HS-27A (cell line): Measurements from ENCODE around the gene SOAT2.
"Not testable (repeated sequence)": the region's sequence is repeated elsewhere in the genome, so short reads cannot be mapped to it uniquely, and the experiment has no call there.

Experiments
- DNase-seq: peaks from one replicate; pipeline ENCODE4 v3.0.0-alpha.2; 2012; ENCODE audit warnings: low read depth, missing footprints

Gene SOAT2

GRCh38 chr12:53101931-53102781 is 1.1 kb upstream of the SOAT2 start:
- DNase-seq = no peak

DNA sequence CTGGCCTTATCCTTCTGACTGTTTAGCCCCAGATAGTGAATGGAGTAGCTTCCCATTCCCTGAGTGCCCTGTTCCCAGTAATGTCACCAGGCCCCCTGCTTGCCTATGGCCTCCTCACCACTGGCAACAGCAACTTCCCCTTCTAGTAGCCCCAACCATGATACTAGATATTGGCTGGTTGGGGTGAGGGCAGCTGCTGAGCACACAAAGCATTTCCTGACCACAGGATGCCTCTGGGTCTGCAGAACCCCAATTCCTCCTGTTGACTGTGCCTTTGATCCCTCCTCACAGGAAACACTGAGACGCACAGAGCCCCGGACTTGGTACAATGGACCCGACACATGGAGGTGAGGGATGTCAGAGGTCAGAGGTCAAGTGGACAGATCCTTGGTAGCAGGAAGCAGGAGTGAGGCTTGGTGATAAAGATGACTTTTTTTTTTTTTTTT is 597 bp downstream of the SOAT2 start:
- no peak for DNase-seq

DNA sequence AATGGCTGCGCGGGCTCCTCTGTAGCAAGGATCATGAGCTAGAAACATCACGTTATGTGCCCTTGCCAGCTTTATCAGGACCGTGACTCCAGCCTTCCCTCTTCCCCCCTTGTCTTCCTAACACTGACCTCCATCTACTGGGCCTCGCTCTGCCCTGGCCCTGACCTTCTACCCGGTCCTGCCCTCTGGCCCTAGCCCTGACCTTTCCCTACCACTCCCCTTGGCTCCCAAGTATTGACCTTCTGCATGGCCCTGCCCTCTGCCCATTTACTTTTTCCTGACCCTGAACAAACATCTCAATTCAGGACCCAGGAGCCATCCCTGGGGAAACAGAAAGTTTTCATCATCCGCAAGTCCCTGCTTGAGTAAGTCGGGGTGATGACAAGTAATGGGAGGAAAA is 2.0 kb downstream of the SOAT2 start:
- no peak for DNase-seq

DNA sequence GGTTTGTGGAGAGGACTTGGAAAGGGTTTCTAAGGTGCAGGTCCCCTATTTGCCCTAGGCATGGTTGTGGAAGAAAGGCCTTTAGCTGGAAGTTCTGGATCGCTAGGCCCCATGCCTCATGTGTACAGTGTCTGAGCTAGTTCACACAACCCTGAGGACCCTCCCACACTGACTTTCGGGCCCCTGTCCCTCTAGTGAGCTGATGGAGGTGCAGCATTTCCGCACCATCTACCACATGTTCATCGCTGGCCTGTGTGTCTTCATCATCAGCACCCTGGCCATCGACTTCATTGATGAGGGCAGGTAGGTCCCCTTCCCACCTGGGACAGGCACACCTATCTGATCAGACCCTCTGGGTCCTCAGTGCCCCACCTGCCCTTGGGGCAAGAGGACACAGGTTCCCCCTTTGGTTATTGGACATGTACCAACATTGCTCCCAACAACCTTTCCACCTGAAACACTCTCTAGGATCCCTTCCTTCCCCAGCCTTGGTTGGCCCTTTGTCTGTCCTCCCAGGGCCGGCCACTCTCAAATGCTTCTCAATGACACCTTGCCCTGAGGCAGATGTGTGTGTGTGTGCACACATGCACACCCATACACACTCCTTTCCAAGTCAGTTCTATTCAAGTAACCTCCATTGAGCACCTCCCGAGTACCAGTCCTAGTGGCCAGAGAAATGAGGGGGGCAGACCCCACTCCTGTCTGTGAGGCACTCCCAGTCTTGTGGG is 2.6 kb downstream of the SOAT2 start:
- no peak for DNase-seq

DNA sequence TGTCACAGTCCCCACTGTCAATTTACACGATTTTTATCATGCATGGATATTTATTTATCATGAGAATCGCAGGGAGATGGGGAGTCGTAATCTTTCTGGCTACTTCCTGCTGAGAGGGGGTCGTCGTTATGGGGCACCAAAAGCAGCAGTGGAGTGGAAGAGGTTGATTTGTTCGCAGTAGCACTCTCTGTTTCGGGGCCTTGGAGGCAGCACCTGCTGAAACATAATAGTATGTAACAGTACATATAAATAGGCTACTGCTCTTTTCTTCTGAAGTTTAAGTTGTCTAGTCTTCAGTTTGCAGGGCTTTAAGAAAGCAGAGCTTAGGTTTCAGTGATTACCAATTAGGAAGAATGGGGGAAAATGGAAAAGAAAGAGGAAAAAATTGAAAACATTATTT is 3.8 kb downstream of the SOAT2 start:
- no peak for DNase-seq

GRCh38 chr12:53112431-53112830 is 9.1 kb downstream of the SOAT2 start:
- not testable (repeated sequence) for DNase-seq

DNA sequence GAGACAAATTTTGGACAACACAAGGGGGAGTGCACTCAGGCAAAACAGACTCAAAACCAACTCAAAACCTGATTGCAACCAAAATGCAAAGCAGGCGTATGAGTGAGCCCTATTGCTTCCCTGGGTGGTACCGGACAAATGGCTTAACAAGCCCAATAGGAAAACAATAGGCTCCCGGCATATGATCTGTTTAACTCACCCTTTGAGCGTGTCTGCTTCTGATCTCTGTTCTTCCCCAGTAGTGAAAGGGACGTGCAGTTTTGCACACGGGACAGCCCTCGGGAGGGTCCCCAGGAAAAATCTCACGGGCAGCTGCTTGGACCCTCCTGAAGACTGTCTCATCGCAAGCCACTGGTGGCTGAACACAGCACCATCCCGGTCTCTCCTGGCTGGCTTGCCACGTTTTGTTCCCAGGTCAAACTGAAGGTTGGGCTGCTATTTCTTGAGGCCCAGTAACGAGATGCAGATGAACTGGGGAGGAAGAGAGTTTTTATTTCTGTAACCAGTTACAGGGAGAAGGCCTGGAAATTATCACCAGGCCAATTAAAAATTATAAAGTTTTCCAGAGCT is 9.9 kb downstream of the SOAT2 start:
- DNase-seq = no peak

GRCh38 chr12:53113951-53114350 is 10.7 kb downstream of the SOAT2 start:
- no peak for DNase-seq

GRCh38 chr12:53115112-53115890 is 12.0 kb downstream of the SOAT2 start:
- DNase-seq = no peak

DNA sequence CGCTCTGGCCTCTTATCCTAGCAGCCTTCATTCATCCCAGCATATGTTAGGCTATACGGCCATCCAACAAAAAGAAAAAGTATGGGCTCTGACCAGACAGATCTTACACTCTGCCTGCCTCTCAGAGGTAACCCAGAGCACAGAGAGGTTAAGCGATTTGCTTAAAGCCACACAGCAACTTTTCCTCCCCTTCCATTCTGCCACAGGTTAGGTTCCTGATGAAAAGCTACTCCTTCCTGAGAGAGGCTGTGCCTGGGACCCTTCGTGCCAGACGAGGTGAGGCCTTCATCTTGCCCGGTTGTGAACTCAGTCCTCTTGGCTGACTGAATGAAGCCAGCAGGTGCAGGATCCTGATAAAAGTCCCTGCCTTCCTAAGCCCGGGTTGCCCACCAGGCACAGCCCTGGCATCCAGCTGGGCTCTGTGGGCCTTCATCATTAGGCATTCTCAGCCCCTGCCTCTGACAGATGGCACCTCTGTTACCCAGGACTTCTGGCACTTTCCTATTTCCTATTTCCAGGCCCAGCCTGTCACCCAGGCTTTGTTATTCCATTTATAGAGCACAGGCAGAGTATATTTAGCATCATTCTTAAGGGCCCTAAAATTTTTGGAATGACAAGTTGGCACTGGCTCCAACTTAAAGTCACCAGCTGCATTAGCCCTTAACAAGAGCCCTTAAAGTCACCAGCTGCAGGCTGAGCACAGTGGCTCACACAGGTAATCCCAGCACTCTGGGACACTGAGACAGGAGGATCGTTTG is 12.8 kb downstream of the SOAT2 start:
- DNase-seq = no peak

- no peak for DNase-seq
Measured at GRCh38 chr12:53118751-53119300, 15.5 kb downstream of the SOAT2 start.

DNA sequence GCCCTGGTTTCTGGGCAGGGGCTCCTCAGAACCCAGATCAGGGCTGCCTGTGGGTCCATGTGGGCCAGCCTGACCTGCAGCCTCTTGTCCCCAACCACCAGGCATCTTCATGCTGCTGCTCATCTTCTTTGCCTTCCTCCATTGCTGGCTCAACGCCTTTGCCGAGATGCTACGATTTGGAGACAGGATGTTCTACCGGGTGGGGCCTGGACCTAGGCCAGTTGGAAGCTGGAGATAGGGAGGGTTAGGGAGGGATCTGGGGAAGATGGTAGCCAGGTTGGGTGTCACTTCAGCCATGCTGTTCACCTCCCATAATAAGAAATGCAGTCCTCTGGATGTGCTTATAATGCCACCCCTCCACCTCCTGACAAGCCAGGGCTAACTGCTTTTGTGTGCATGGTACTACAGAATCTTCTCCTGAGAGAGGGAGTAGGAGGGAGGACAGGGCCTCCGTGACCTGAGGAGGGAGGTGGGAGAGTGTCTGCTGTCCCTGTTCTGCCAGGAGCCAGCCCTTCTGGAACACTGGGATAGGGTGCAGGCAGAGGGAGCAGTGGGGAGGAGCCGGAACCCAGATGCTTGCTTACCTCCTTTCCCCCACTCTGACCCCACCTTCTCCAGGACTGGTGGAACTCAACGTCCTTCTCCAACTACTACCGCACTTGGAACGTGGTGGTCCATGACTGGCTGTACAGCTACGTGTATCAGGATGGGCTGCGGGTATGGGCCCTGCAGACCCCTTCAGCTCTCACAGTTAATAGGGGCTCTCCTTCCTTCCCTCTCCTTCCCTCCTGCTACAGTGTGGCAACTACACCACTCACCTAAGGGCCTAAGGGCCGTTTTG is 17.6 kb downstream of the SOAT2 start:
- DNase-seq = no peak

DNA sequence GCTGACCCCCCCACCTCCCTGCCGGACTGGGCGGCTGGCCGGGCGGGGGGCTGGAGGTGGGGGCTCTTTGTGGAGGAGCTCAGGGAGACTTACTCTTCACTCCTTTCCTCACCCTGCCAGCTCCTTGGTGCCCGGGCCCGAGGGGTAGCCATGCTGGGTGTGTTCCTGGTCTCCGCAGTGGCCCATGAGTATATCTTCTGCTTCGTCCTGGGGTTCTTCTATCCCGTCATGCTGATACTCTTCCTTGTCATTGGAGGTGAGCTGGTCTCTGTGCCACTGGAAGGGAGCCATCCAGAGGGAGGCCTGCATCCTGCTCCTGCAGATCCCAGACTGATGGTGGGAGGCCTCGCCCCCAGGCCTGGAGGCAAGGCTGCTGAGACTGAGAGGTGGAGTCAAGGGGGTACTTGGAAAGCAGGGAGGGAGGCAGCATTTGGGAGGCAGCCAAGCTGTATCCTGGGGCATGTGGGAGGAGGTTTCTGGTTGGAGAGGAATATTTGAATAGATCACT is 19.7 kb downstream of the SOAT2 start:
- no peak for DNase-seq

- DNase-seq = no peak
Measured at GRCh38 chr12:53123578-53124351, 20.5 kb downstream of the SOAT2 start.

DNA sequence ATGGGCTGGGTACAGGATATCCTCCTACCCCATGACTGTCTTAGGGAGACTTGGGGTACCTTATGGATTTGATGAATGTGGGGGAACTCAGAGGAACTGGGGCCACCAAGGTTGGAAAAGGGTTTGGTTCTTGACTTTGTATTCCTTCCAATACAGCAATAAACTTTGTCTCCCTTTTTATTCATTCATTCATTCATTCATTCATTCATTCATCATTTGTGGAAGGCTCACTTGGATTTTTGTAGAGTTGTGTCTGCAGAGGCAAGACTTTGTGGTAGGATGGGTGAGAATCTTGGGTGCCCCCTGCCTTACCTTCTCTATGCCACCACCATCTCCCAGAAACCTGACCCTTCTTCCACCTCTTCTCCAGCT is 21.1 kb downstream of the SOAT2 start:
- DNase-seq = no peak

DNA sequence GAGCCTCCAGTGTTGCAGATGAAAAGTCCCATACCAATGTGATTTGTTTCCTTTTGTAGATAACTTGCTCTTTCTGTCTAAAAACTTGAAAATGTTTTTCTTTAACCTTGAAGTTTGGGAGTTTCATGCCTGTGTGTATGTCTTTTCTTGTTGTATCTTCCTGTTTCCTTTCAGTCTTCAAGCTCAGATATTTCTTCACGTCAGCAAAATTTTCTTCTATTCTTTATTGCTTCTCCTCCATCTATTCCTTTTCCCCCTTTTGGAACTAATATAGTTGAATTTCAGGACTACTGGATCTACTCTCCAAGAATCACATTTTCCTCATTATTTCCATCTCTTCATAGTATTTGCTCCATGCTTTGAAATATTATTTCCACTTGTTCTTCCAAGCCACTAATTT is 23.9 kb downstream of the SOAT2 start:
- DNase-seq = no peak

DNA sequence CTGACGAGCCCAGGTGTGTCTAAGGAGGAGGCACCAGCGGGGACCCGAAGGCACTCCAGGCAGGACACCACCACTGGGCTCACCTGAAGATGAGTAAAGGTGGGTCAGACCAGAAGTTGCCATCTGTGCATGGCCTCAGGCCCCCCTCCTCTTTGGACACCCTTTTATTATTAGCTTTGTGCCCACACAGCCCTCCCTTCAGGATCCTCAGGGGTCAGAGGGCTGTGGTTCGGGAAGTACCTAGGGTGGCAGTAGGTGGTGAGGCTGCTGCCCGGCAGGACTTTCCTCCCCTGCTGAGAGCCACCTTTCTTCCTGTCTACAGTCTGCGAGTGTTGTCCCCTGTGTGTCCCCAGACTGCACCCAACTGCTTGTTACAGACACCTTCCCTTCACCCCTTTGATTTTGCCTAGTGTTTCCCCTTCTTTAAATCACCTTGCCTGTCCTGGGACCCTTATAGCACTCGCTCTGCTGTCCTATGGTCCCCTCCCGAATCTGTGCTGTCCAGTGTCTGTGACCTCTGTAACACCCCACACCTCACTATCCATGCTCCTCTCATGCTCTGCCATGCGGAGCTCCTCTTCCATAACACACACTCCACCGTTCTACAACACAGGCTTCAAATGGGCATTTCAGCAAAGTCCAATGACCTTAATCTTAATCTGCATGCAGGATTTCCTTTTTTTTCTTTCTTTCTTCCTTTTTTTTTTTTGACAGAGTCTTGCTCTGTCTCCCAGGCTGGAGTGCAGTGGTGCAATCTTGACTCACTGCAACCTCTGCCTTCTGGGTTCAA is 25.7 kb downstream of the SOAT2 start:
- DNase-seq = no peak

DNA sequence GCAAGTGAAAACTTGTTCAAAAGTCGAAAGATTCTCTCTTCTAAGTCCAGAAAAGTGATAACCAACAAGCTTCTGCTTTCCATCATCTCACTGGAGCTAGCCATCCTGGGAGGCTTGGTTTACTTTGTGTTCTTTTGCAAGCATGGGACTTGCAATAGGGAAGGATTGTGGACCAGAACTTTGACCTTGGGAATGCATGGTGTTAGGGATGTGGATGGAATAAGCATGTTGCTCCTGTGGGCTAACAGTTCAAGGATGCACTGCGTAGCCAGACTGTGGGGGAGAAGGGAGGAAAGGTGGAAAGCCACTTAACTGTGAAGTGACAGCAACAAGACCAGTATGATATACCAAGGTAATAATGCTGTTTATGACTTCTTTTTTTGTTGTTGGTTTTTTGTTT is 28.6 kb downstream of the SOAT2 start:
- no peak for DNase-seq

DNA sequence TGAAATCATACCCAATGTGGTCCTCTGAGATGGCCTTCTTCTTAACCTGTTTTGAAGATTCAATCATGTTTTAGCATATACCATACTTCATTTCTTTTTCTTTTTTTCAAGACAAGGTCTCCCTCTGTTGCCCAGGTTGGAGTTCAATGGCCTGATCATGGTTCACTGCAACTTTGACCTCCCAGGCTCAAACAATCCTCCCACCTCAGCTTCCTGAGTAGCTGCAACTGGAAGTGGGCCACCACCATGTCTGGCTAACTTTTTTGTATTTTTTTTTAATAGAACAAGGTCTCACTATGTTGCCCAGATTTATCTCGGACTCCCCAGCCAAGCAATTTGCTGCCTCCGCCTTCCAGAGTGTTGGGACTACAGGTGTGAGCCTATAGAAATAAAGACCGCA is 30.4 kb downstream of the SOAT2 start:
- DNase-seq = no peak
